ENCODE measurements around the gene ZNF20. TPM values are rescaled to one million over a fixed set of nuclear protein-coding genes. Genes with fewer than 3 reads are reported as not detected.

The ZNF20 gene
- total RNA-seq, 1 donor from 2014 or later, result 1.1 TPM

Other genes starting within 250 kb of the ZNF20 start
- gene ZNF700, start 215.2 kb downstream of the ZNF20 start, total RNA-seq, result 4.1 TPM
- 2.6 TPM for gene ZNF763, start 175.3 kb downstream of the ZNF20 start, total RNA-seq
- gene ZNF433, start 104.7 kb downstream of the ZNF20 start, total RNA-seq, result 2.6 TPM
- gene ZNF878, start 87.4 kb downstream of the ZNF20 start, total RNA-seq, result 0.32 TPM
- 14.3 TPM for gene ZNF844, start 75.6 kb downstream of the ZNF20 start, total RNA-seq
- 5.0 TPM for gene ZNF625, start 16.4 kb upstream of the ZNF20 start, total RNA-seq
- 3.8 TPM for gene ZNF136, start 22.7 kb upstream of the ZNF20 start, total RNA-seq
- 9.2 TPM for gene ZNF44, start 154.5 kb upstream of the ZNF20 start, total RNA-seq
- 5.3 TPM for gene ZNF563, start 193.3 kb upstream of the ZNF20 start, total RNA-seq
- 2.4 TPM for gene ZNF442, start 225.3 kb upstream of the ZNF20 start, total RNA-seq